NCI-H1694 (cell line): ENCODE data around the gene CNTN1.

ENCODE experiments used
- DNase-seq: peaks from one replicate; lab custom pipeline; 2025; lab: John Stamatoyannopoulos, UW

CNTN1 gene

DNA sequence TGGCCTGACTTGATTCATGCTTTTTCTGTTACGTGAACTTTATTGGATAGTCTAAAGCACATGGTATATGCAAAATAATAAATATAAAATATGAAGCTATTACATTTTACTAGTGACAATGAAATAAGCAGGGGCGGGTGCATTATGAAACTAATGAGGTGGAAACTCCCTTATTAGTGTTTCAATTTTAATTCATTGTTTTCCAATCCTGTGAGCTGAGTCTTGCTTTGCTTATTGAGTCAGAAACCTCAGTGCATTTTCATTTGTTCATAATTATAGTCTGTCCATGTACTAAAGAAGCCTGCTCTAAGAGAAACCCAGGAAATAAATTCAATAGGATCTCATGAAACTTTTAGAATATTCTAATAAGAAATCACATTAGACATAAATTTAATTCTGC is 78.5 kb downstream of the CNTN1 start:
- no peak for DNase-seq

DNA sequence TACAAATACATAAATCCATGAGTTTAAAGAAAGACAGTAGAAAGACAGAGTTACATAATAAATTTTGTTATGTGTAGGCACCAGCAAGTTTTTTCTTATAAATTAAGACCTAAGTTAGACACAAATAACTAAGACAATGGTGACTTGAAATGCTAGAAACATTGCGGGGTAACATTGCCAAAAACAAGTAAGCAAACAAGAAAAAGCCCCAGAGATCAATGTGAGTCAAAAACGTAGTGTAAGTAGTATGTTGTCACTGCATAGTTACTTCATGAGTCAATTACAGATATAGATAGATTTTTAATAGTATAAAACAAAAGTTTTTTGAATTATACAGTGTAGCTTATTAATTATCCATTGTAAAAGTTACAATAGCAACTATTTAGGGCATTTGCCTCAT is 83.4 kb downstream of the CNTN1 start:
- DNase-seq = no peak

DNA sequence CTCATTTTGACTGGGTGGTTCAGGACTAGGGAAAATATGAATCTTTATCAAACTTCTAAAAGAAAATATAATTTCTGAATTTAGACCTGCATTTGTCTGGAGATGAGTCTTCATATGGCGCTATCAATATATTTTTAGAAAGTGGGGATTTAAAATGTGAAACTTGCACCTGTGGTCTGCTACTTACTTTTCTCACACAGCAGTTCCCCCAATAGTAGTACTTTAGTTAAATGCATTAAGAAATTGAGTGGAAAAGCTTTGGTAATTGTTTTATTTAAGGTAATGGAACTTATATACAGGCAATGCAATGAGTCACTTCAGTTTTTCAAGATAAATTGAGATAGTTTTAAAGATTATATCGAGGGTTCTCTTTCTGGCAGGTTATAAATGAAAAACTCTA is 91.9 kb downstream of the CNTN1 start:
- DNase-seq = no peak

DNA sequence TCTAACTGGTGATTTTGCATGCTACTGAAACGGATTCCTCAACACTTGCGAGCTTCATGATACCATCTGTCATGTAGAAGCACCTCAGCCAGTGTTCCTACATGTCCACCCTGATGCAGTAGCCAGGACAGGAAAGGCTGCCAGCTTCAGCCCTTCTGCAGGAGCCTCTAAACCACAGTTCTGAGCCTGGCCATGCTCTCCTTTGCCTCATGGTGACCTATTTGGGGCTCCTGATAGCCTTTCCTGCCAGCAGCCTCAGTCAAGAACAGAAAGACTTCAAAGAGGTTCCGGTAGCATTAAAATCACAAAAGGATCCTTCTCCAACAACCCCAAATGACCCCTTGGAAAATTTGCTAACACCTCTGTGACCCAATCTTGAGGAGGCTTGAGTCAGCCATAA is 96.0 kb downstream of the CNTN1 start:
- DNase-seq = no peak

DNA sequence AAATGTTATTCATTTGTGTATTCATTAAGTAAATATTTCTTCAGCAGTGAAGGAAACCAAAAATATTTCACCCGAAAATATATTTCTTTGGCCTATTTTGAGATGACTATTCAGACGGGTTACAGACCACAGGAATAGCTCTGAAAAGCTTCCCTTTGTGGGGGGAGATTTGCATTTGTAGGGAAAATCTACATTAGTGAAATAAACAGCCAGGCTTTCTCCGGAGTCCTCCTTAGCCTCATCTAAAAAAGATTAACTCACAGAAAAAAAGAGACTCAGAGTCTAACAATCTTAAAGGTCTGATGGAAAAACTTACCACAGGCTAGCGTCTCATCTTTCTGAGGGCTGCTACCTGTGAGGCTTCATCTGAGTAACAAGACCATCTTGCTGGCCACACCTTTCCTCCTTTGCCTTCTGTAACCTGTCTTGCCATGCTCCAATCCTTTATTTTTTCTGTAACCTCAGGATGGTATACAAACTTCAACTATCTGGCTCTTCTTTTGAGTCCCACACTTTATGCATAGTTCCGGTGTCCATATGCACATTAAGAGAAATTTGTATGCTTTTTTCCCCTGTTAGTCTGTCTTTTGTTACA is 100.7 kb downstream of the CNTN1 start:
- no peak for DNase-seq

DNA sequence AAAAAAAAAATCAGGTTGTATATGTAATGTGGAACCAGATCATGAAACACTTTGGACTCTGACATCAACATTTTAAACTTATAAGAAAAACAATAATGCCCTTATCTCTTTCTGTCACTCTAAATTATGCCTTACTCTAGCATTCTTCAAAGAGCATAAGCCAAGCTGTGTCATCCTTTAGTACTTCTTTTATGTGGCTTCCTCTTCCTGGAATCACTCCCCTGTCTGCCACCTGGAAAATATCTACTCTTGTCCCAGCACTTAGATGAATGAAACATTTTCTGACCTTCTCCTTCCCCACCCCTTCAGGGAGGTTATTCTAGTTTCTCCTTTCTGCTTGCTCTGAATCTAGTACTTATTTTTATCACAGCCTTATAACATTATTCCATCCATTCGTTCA is 101.2 kb downstream of the CNTN1 start:
- no peak for DNase-seq

- no peak for DNase-seq
These were observed 101.8 kb downstream of the CNTN1 start for GRCh38 chr12:40794087-40794486.

- no peak for DNase-seq
These were observed 108.8 kb downstream of the CNTN1 start for GRCh38 chr12:40801082-40801481.

GRCh38 chr12:40801861-40802260 is 109.6 kb downstream of the CNTN1 start:
- DNase-seq = no peak

- no peak for DNase-seq
These were observed 110.4 kb downstream of the CNTN1 start for GRCh38 chr12:40802656-40803055.

- DNase-seq = no peak
These were observed 127.3 kb downstream of the CNTN1 start for GRCh38 chr12:40819436-40820108.

- no peak for DNase-seq
These were observed 128.7 kb downstream of the CNTN1 start for GRCh38 chr12:40820794-40821484.

GRCh38 chr12:40825156-40825555 is 132.9 kb downstream of the CNTN1 start:
- DNase-seq = no peak

GRCh38 chr12:40827683-40828592 is 135.7 kb downstream of the CNTN1 start:
- no peak for DNase-seq

- DNase-seq = no peak
These were observed 136.4 kb downstream of the CNTN1 start for GRCh38 chr12:40828593-40828990.

GRCh38 chr12:40829738-40830144 is 137.5 kb downstream of the CNTN1 start:
- DNase-seq = no peak

DNA sequence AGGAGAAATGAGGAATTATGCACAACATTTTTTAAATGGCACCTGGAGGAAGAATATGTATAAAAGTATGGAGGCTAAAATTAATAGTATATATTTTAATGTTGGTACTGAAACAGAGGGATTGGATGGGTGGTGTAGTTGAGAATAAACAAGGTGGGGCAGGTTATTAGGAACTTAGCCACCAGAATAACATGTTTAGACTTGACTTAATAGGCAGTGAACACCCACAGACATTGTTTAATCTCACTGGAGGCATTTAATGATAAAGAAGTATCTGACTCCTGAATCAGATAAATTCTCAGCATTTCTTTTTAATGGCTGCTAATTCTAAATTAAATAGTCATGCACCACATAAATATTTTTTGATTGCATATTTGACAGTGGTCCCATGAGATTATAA is 139.7 kb downstream of the CNTN1 start:
- no peak for DNase-seq

DNA sequence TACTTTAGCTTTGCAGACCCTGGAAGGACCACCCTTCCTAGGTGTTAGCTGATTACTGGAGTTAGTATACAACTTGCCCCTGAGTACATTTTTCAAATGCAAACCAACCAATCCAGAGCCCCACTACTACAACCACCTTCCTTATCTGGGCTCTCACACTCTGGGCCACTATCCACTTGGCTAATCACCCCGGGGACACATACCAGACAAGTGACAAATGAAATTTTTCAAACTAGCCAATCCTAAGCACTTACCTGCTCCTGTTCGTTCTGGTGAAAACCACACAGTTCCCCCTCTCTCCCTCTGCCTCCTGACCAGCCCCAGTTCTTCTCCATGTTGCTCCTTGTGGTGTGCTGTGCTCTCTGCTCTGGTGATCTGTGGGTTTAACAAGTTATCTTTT is 140.4 kb downstream of the CNTN1 start:
- no peak for DNase-seq

- no peak for DNase-seq
These were observed 141.6 kb downstream of the CNTN1 start for GRCh38 chr12:40833818-40834217.

GRCh38 chr12:40834321-40834720 is 142.1 kb downstream of the CNTN1 start:
- DNase-seq = no peak

- DNase-seq = no peak
These were observed 145.7 kb downstream of the CNTN1 start for GRCh38 chr12:40837891-40838429.

DNA sequence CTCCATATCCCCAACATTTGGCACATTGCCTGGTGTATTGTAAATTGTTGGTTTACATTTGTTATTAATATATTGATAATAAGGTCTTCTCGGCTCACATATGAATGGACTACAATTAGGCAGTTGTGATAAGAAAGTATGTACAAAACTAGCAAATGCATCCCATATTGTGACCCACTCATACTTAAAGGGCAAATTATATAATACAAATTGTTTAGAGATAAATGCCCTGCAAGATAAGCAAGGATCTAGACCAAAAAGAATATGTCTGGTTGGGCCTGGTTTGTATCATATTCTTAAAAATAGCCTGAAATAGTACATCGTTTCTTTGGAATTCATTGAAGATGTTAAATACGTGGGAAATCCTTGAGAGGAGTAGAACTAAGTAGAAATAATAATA is 151.3 kb downstream of the CNTN1 start:
- no peak for DNase-seq
